IMR-90 (cell line): ENCODE data around the gene CDK17. TPM values are rescaled to one million over a fixed set of nuclear protein-coding genes. Genes with fewer than 3 reads are reported as not detected.

Source experiments
- ATAC-seq: fragments of 200-7000 bp; cut with Tn5 transposase; 2 replicates; pipeline ENCODE4 v1.9.1; 2020; ENCODE audit warnings: low read depth, mild to moderate bottlenecking, moderate library complexity
- BruUV-seq: library from RNA; stranded (reverse); fragments of 400-500 nt; replicated peaks from 2 replicates; lab custom pipeline; 2021; lab: Mats Ljungman, UMichigan
- CTCF ChIA-PET: fragments of 300-600 bp; formaldehyde crosslinking; extraction: SDS; loops from one replicate; lab custom pipeline; 2021; ENCODE audit warnings: antibody characterized with exemption; lab: Yijun Ruan, JAX
- POLR2A ChIA-PET: fragments of 300-600 bp; sonication (Branson Sonifier 250); formaldehyde crosslinking; loops from one replicate; lab custom pipeline; 2022; ENCODE audit warnings: antibody characterized with exemption; ENCODE audit not compliant: unreplicated experiment; lab: Charles Lee
- DNase-seq: peaks from one replicate; pipeline ENCODE4 v3.0.0; 2013
- H2AFZ ChIP-seq: replicated peaks from 2 replicates; pipeline ENCODE3; 2013; ENCODE audit warnings: low read length, mild to moderate bottlenecking; ENCODE audit not compliant: poor library complexity
- H2AK5ac ChIP-seq: 2 replicates; pipeline ENCODE4 v1.6.1; 2013; ENCODE audit warnings: low read depth, low read length, inconsistent platforms
- H2AK9ac ChIP-seq: replicated peaks from 2 replicates; pipeline ENCODE3; 2013; ENCODE audit warnings: mild to moderate bottlenecking, low read depth, low read length, moderate library complexity; ENCODE audit not compliant: poor library complexity
- H2BK120ac ChIP-seq: 2 replicates; pipeline ENCODE4 v1.6.1; 2013; ENCODE audit warnings: low read depth, low read length, inconsistent platforms
- H2BK15ac ChIP-seq: 3 replicates; pipeline ENCODE4 v1.6.1; 2013; ENCODE audit warnings: low read depth, low read length, inconsistent platforms
- H2BK20ac ChIP-seq: 2 replicates; pipeline ENCODE4 v1.6.1; 2013; ENCODE audit warnings: low read depth, mild to moderate bottlenecking, inconsistent platforms, low read length, moderate library complexity
- H2BK5ac ChIP-seq: 2 replicates; pipeline ENCODE4 v1.6.1; 2013; ENCODE audit warnings: mild to moderate bottlenecking, low read depth, low read length, inconsistent platforms; ENCODE audit not compliant: poor library complexity, severe bottlenecking
- H3K14ac ChIP-seq: replicated peaks from 2 replicates; pipeline ENCODE4 v1.6.1; 2013; ENCODE audit warnings: low read depth, low read length, inconsistent platforms
- H3K18ac ChIP-seq: 2 replicates; pipeline ENCODE4 v1.6.1; 2013; ENCODE audit warnings: low read depth, low read length, control low read depth
- H3K23ac ChIP-seq: 2 replicates; pipeline ENCODE4 v1.6.1; 2013; ENCODE audit warnings: low read depth, low read length, inconsistent platforms
- H3K27ac ChIP-seq: 2 replicates; pipeline ENCODE4 v1.5.1; 2013; ENCODE audit warnings: mild to moderate bottlenecking, control low read depth, low read length; ENCODE audit not compliant: insufficient read depth
- H3K27me3 ChIP-seq: 2 replicates; pipeline ENCODE4 v1.6.1; 2013; ENCODE audit warnings: low read length; ENCODE audit not compliant: control insufficient read depth, insufficient read depth
- H3K36me3 ChIP-seq: 2 replicates; pipeline ENCODE4 v1.6.1; 2013; ENCODE audit warnings: low read length, mixed read lengths; ENCODE audit not compliant: control insufficient read depth, insufficient read depth
- H3K4ac ChIP-seq: 2 replicates; pipeline ENCODE4 v1.6.1; 2013; ENCODE audit warnings: low read depth, low read length, inconsistent platforms
- H3K4me1 ChIP-seq: 2 replicates; pipeline ENCODE4 v1.6.1; 2013; ENCODE audit warnings: low read length, mixed read lengths; ENCODE audit not compliant: control insufficient read depth, insufficient read depth
- H3K4me2 ChIP-seq: 2 replicates; pipeline ENCODE4 v1.6.1; 2013; ENCODE audit warnings: low read depth, mild to moderate bottlenecking, control low read depth, low read length, moderate library complexity
- H3K4me3 ChIP-seq: 2 replicates; pipeline ENCODE4 v1.5.1; 2013; ENCODE audit warnings: low read depth, mild to moderate bottlenecking, control low read depth, low read length, moderate library complexity; ENCODE audit not compliant: insufficient read depth
- H3K56ac ChIP-seq: 2 replicates; pipeline ENCODE4 v1.6.1; 2013; ENCODE audit warnings: low read length, inconsistent platforms; ENCODE audit not compliant: insufficient read depth; ENCODE audit errors: extremely low read depth
- H3K79me1 ChIP-seq, 2 experiments: 2 replicates each; pipeline ENCODE4 v1.6.1; 2013; ENCODE audit warnings: low read length in 2 of 2, inconsistent platforms in 1 of 2, low read depth in 1 of 2
- H3K9ac ChIP-seq: 2 replicates; pipeline ENCODE4 v1.6.1; 2013; ENCODE audit warnings: low read depth, low read length, control low read depth
- H3K9me1 ChIP-seq: 2 replicates; pipeline ENCODE4 v1.6.1; 2013; ENCODE audit warnings: low read length, inconsistent platforms; ENCODE audit not compliant: insufficient read depth
- H3K9me3 ChIP-seq: 2 replicates; pipeline ENCODE4 v1.6.1; 2013; ENCODE audit warnings: low read length; ENCODE audit not compliant: control insufficient read depth, insufficient read depth
- H4K20me1 ChIP-seq: 2 replicates; pipeline ENCODE4 v1.6.1; 2013; ENCODE audit warnings: low read length, inconsistent platforms; ENCODE audit not compliant: insufficient read depth
- H4K5ac ChIP-seq: 2 replicates; pipeline ENCODE4 v1.6.1; 2013; ENCODE audit warnings: mild to moderate bottlenecking, low read depth, low read length, control low read depth
- H4K8ac ChIP-seq, 2 experiments: 2 replicates each; pipeline ENCODE4 v1.6.1; 2013; ENCODE audit warnings: low read depth in 2 of 2, low read length in 2 of 2, control low read depth in 1 of 2, inconsistent platforms in 1 of 2
- H4K91ac ChIP-seq: 2 replicates; pipeline ENCODE4 v1.6.1; 2013; ENCODE audit warnings: low read depth, low read length, inconsistent platforms; ENCODE audit not compliant: insufficient read depth
- BHLHE40 ChIP-seq: fragments of 150-350 bp; IDR thresholded peaks from 2 replicates; pipeline ENCODE4 v1.6.1; 2016; ENCODE audit warnings: mild to moderate bottlenecking, low read depth, low read length
- CHD1 ChIP-seq: IDR thresholded peaks from 2 replicates; pipeline ENCODE4 v1.6.1; 2012; ENCODE audit warnings: low read depth, low read length, improper control_type of control experiment
- MAFK ChIP-seq: IDR thresholded peaks from 2 replicates; pipeline ENCODE4 v1.6.1; 2012; ENCODE audit warnings: low read depth, low read length, improper control_type of control experiment
- NFE2L2 ChIP-seq: fragments of 150-350 bp; IDR thresholded peaks from 2 replicates; pipeline ENCODE4 v1.6.1; 2016; ENCODE audit warnings: low read depth, mild to moderate bottlenecking, low read length
- POLR2A ChIP-seq: IDR thresholded peaks from 2 replicates; pipeline ENCODE4 v1.6.1; 2012; ENCODE audit warnings: mild to moderate bottlenecking, low read depth, low read length
- RFX5 ChIP-seq: IDR thresholded peaks from 2 replicates; pipeline ENCODE4 v1.8.0; 2012; ENCODE audit warnings: low read depth, mild to moderate bottlenecking, low read length, moderate library complexity
- WGBS, 2 experiments: methylation state at CpG; one replicate each; pipeline versions ENCODE4 v1.1.5 to v1.1.7; 2013; ENCODE audit warnings: missing lambda C conversion rate in 2 of 2; ENCODE audit not compliant: insufficient read length in 1 of 2; ENCODE audit errors: extremely low coverage in 2 of 2; 5-methylcytosine and 5-hydroxymethylcytosine counted together
- dilution Hi-C: fragments of 300-500 bp; cut with HindIII; formaldehyde crosslinking; loops from one replicate; pipeline ENCODE4 v1.14.3; 2018; ENCODE audit warnings: low sequenced_read_pairs; ENCODE audit not compliant: unreplicated experiment
- in situ Hi-C: fragments of 300-500 bp; cut with MboI; formaldehyde crosslinking; loops from 3 replicates; pipeline ENCODE4 v1.14.3; 2019; ENCODE audit warnings: low sequenced_read_pairs, inconsistent platforms, mixed read lengths
- intact Hi-C: fragments of 100-400 bp; cut with micrococcal nuclease; formaldehyde crosslinking; loops from 2 replicates; pipeline ENCODE4 v1.10.0; 2022
- polyA plus RNA-seq, 3 experiments: library from polyadenylated mRNA; depleted of rRNA; stranded (reverse); fragments of >200 nt; gene quantifications; 2 replicates each; pipeline ENCODE4 v1.2.3, GENCODE V29; 2012; ENCODE audit warnings: low replicate concordance in 1 of 3
- total RNA-seq: library from RNA; depleted of rRNA; stranded (reverse); fragments of >200 nt; gene quantifications from 2 replicates; pipeline ENCODE4 v1.2.3, GENCODE V29; 2012

The CDK17 gene
- total and polyA plus RNA-seq, 2 of the 4 experiments (the other 2 are of a cell fraction), result 14.5 to 50.2 TPM

DNA sequence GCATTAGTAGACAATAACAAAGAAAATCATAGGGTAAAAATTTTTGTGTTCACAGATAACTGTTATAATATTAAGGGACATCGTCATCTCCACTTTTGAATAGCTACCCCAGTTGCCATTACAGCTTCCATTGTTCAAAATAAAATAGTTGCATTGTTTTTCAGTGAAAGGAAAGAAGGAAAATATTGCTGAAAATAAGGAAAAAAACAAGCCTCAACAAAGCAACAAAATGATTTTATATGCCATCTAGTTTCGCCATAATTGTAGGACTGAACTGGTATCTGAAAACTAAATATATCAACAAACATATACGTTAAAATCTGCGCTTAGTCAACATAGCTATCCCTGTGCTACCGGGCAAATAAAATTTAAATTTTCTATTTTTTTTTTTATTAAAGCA lies 3.3 kb downstream of the CDK17 start:
- intact Hi-C loops (loop anchor here (5.0 to 10.0 kb wide), 2 partner anchors 90 to 122 kb away; no protein-coding TSS in a partner anchor), dilution Hi-C loops (no loop called here), in situ Hi-C loops (no loop called here)
- no peak overlapping the region for H3K9ac ChIP-seq
- ChIA-PET POLR2A (interaction anchor here (0.6 kb wide), 1 partner anchor 88 kb away, joined by 3 read pairs; no protein-coding TSS in a partner anchor), CTCF (interaction anchor here (0.7 kb wide), 1 partner anchor 76 kb away, joined by 4 read pairs; no protein-coding TSS in a partner anchor)
- peaks cover 62% of the 10 kb centered on the region for H4K20me1 ChIP-seq
- ATAC-seq, result no peak
- H3K79me1 ChIP-seq, result peaks cover 0 to 36% of the 10 kb centered on the region in 2 experiments; a peak in 3 of 4 replicates
- peak overlapping the region; percentile 1; the same call in 1 of the 2 replicates for H3K23ac ChIP-seq
- H4K5ac ChIP-seq, result no peak overlapping the region
- TF ChIP-seq POLR2A (peak; percentile 9; the same call in 1 of the 2 replicates), MAFK (no peak), RFX5 (no peak), CHD1 (no peak), BHLHE40 (no peak), NFE2L2 (no peak)
- no peak overlapping the region for H3K4me3 ChIP-seq
- peaks cover 9% of the 10 kb centered on the region; the same call in 1 of the 2 replicates for H3K9me1 ChIP-seq
- BruUV-seq, result no TSS peak
- no peak overlapping the region for H2AK5ac ChIP-seq
- H4K91ac ChIP-seq, result no peak overlapping the region
- H4K8ac ChIP-seq, result no peak overlapping the region
- H3K27me3 ChIP-seq, result no peaks in the 10 kb centered on the region
- H2BK120ac ChIP-seq, result no peak overlapping the region
- no peak overlapping the region for H3K18ac ChIP-seq
- H3K56ac ChIP-seq, result no peak overlapping the region
- no peaks in the 10 kb centered on the region for H3K9me3 ChIP-seq
- H2BK15ac ChIP-seq, result no peak overlapping the region
- no peak overlapping the region for H2BK20ac ChIP-seq
- no CpG with 5 or more reads among the region's 5 CpGs for WGBS, 2 experiments
- no peak overlapping the region for H2AFZ ChIP-seq
- no peak overlapping the region for H2AK9ac ChIP-seq
- peak overlapping the region; percentile 21 for H2BK5ac ChIP-seq
- no peak overlapping the region for H3K4ac ChIP-seq
- DNase-seq, result no peak
- no peak overlapping the region for H3K27ac ChIP-seq
- peaks cover 2% of the 10 kb centered on the region; the same call in 1 of the 2 replicates for H3K4me1 ChIP-seq
- H3K36me3 ChIP-seq, result no peaks in the 10 kb centered on the region
- peak overlapping the region; percentile 95 for H3K4me2 ChIP-seq
- H3K14ac ChIP-seq, result no peak overlapping the region
